H9 (cell line): ENCODE results near the gene BNIP5. TPM values are rescaled to one million over a fixed set of nuclear protein-coding genes. Genes with fewer than 3 reads are reported as not detected.

Experiments used
- DNase-seq: peaks from one replicate; pipeline ENCODE4 v3.0.0-alpha.2; 2017
- H2AFZ ChIP-seq: one replicate; pipeline ENCODE4 v1.6.1; 2013; ENCODE audit warnings: mild to moderate bottlenecking, low read length, control low read depth, moderate library complexity
- H2AK5ac ChIP-seq: 2 replicates; pipeline ENCODE4 v1.6.1; 2013; ENCODE audit warnings: low read length, control low read depth, mixed read lengths; ENCODE audit not compliant: insufficient read length
- H2BK120ac ChIP-seq: one replicate; pipeline ENCODE4 v1.6.1; 2013; ENCODE audit warnings: low read depth, mild to moderate bottlenecking, low read length, control low read depth, inconsistent platforms; ENCODE audit not compliant: poor library complexity, severe bottlenecking
- H2BK12ac ChIP-seq: 2 replicates; pipeline ENCODE4 v1.6.1; 2013; ENCODE audit warnings: low read length, control low read depth, mixed read lengths, low read depth; ENCODE audit not compliant: insufficient read length
- H2BK15ac ChIP-seq: 2 replicates; pipeline ENCODE4 v1.6.1; 2013; ENCODE audit warnings: low read depth, low read length, control low read depth
- H2BK20ac ChIP-seq: one replicate; pipeline ENCODE4 v1.6.1; 2013; ENCODE audit warnings: low read depth, mild to moderate bottlenecking, low read length, control low read depth, inconsistent platforms; ENCODE audit not compliant: poor library complexity, severe bottlenecking
- H2BK5ac ChIP-seq: 2 replicates; pipeline ENCODE4 v1.6.1; 2013; ENCODE audit warnings: low read length, control low read depth, mixed read lengths; ENCODE audit not compliant: insufficient read length
- H3K14ac ChIP-seq: 2 replicates; pipeline ENCODE4 v1.6.1; 2013; ENCODE audit warnings: low read length, control low read depth; ENCODE audit not compliant: insufficient read depth
- H3K18ac ChIP-seq: 2 replicates; pipeline ENCODE4 v1.6.1; 2013; ENCODE audit warnings: low read depth, mild to moderate bottlenecking, mixed read lengths, low read length, control low read depth; ENCODE audit not compliant: insufficient read length
- H3K23ac ChIP-seq: 2 replicates; pipeline ENCODE4 v1.6.1; 2013; ENCODE audit warnings: low read length, control low read depth, mixed read lengths, low read depth; ENCODE audit not compliant: insufficient read length
- H3K23me2 ChIP-seq: 2 replicates; pipeline ENCODE4 v1.6.1; 2013; ENCODE audit warnings: low read depth, mild to moderate bottlenecking, mixed read lengths, low read length, control low read depth; ENCODE audit not compliant: insufficient read length, poor library complexity, severe bottlenecking
- H3K27ac ChIP-seq: 2 replicates; pipeline ENCODE4 v1.5.1; 2013; ENCODE audit warnings: low read length, control low read depth, mixed read lengths, low read depth; ENCODE audit not compliant: insufficient read length
- H3K27me3 ChIP-seq: 2 replicates; pipeline ENCODE4 v1.6.1; 2013; ENCODE audit warnings: low read length, control low read depth, inconsistent platforms; ENCODE audit not compliant: insufficient read depth
- H3K4ac ChIP-seq: 2 replicates; pipeline ENCODE4 v1.6.1; 2013; ENCODE audit warnings: low read depth, mild to moderate bottlenecking, control low read depth, inconsistent platforms, low read length, moderate library complexity
- H3K4me1 ChIP-seq: 2 replicates; pipeline ENCODE4 v1.6.1; 2013; ENCODE audit warnings: low read length, control low read depth, inconsistent platforms; ENCODE audit not compliant: insufficient read depth
- H3K4me2 ChIP-seq: 2 replicates; pipeline ENCODE4 v1.6.1; 2013; ENCODE audit warnings: low read length, control low read depth, mixed read lengths; ENCODE audit not compliant: insufficient read length, insufficient read depth
- H3K56ac ChIP-seq: 2 replicates; pipeline ENCODE4 v1.6.1; 2013; ENCODE audit warnings: low read depth, mild to moderate bottlenecking, mixed read lengths, low read length, control low read depth; ENCODE audit not compliant: insufficient read length
- H3K79me1 ChIP-seq: 2 replicates; pipeline ENCODE4 v1.6.1; 2013; ENCODE audit warnings: low read depth, mild to moderate bottlenecking, moderate library complexity, low read length, control low read depth, inconsistent platforms; ENCODE audit not compliant: insufficient read depth, poor library complexity, severe bottlenecking
- H3K79me2 ChIP-seq: 2 replicates; pipeline ENCODE4 v1.6.1; 2013; ENCODE audit warnings: low read length, control low read depth, inconsistent platforms; ENCODE audit not compliant: insufficient read depth
- H3K9ac ChIP-seq: 2 replicates; pipeline ENCODE4 v1.6.1; 2013; ENCODE audit warnings: low read length, control low read depth, mixed read lengths; ENCODE audit not compliant: insufficient read length; ENCODE audit errors: extremely low read depth
- H3K9me3 ChIP-seq: one replicate; pipeline ENCODE4 v1.6.1; 2013; ENCODE audit warnings: low read depth, low read length, inconsistent platforms; ENCODE audit not compliant: control insufficient read depth
- H3T11ph ChIP-seq: one replicate; pipeline ENCODE4 v1.6.1; 2013; ENCODE audit warnings: mild to moderate bottlenecking, low read length, control low read depth, inconsistent platforms
- H4K20me1 ChIP-seq: one replicate; pipeline ENCODE4 v1.6.1; 2013; ENCODE audit not compliant: control insufficient read depth, insufficient read length, insufficient read depth
- H4K5ac ChIP-seq: 2 replicates; pipeline ENCODE4 v1.6.1; 2013; ENCODE audit warnings: low read depth, mild to moderate bottlenecking, mixed read lengths, low read length, control low read depth; ENCODE audit not compliant: insufficient read length
- H4K8ac ChIP-seq: replicated peaks from 2 replicates; pipeline ENCODE4 v1.6.1; 2013; ENCODE audit warnings: low read length, control low read depth, mixed read lengths, low read depth; ENCODE audit not compliant: insufficient read length
- H4K91ac ChIP-seq: 2 replicates; pipeline ENCODE4 v1.6.1; 2013; ENCODE audit warnings: low read depth, mild to moderate bottlenecking, moderate library complexity, mixed read lengths, low read length, control low read depth; ENCODE audit not compliant: insufficient read length
- H3K27ac Mint-ChIP-seq, 3 experiments: 2 replicates in 2 of 3; 3 replicates in 1 of 3; pipeline ENCODE4 v1.8.0; 2020 to 2021; ENCODE audit warnings: mixed read lengths in 3 of 3, mild to moderate bottlenecking in 1 of 3, moderate library complexity in 1 of 3
- H3K27me3 Mint-ChIP-seq: 2 replicates; pipeline ENCODE4 v1.8.0; 2021; ENCODE audit warnings: low read depth, mild to moderate bottlenecking, moderate library complexity, mixed read lengths
- H3K36me3 Mint-ChIP-seq, 3 experiments: 2 replicates in 2 of 3; 3 replicates in 1 of 3; pipeline ENCODE4 v1.8.0; 2020 to 2021; ENCODE audit warnings: low read depth in 3 of 3, mixed read lengths in 3 of 3; ENCODE audit not compliant: insufficient read depth in 1 of 3
- H3K4me1 Mint-ChIP-seq, 2 experiments: 2 replicates each; pipeline ENCODE4 v1.8.0; 2020; ENCODE audit warnings: mixed read lengths in 2 of 2
- H3K4me3 Mint-ChIP-seq, 2 experiments: 2 replicates in 1 of 2; 3 replicates in 1 of 2; pipeline ENCODE4 v1.8.0; 2020 to 2021; ENCODE audit warnings: mild to moderate bottlenecking in 2 of 2, mixed read lengths in 2 of 2, moderate library complexity in 1 of 2
- H3K9me3 Mint-ChIP-seq, 2 experiments: 2 replicates in 1 of 2; 3 replicates in 1 of 2; pipeline ENCODE4 v1.8.0; 2020; ENCODE audit warnings: mild to moderate bottlenecking in 2 of 2, mixed read lengths in 2 of 2, moderate library complexity in 1 of 2
- CTCF ChIP-seq: fragments of 200-600 bp; sonication (generic); conservative IDR thresholded peaks from 3 replicates; pipeline ENCODE4 v1.8.0; 2021; ENCODE audit warnings: antibody characterized with exemption, mild to moderate bottlenecking
- WGBS: extraction: QIAGEN DNeasy Blood & Tissue Kit; methylation state at CpG from one replicate; pipeline ENCODE4 v1.1.7; 2013; ENCODE audit warnings: missing lambda C conversion rate, low lambda C conversion rate, mixed read lengths; ENCODE audit not compliant: insufficient read length; ENCODE audit errors: extremely low coverage; 5-methylcytosine and 5-hydroxymethylcytosine counted together
- total RNA-seq: library from RNA; stranded (reverse); gene quantifications from 2 replicates; pipeline ENCODE4 v1.2.1, GENCODE V29; 2021

BNIP5 gene
- total RNA-seq, 1 experiment from 2014 or later = not detected

GRCh38 chr6:36380166-36380565, 43.5 kb upstream of the BNIP5 start:
- Histone ChIP-seq H3K9ac (no peak overlapping the region), H4K20me1 (no peaks in the 10 kb centered on the region), H2BK5ac (no peak overlapping the region), H2AK5ac (no peak overlapping the region), H4K8ac (no peak overlapping the region), H2BK20ac (no peak overlapping the region), H3K79me2 (no peaks in the 10 kb centered on the region), H3T11ph (no peak overlapping the region), H2AFZ (no peak overlapping the region), H3K56ac (no peak overlapping the region), H3K27me3 (no peaks in the 10 kb centered on the region), H3K9me3 (no peaks in the 10 kb centered on the region), H4K5ac (no peak overlapping the region), H3K79me1 (no peaks in the 10 kb centered on the region), H3K4me1 (peaks cover 4% of the 10 kb centered on the region; the same call in 1 of the 2 replicates), H3K4ac (no peak overlapping the region), H2BK15ac (no peak overlapping the region), H3K23ac (no peak overlapping the region), H2BK120ac (no peak overlapping the region), H2BK12ac (no peak overlapping the region), H3K27ac (no peak overlapping the region), H3K14ac (no peak overlapping the region), H3K4me2 (no peak overlapping the region), H3K23me2 (no peaks in the 10 kb centered on the region), H3K18ac (no peak overlapping the region), H4K91ac (no peak overlapping the region)
- no peak for TF ChIP-seq CTCF
- no peak for DNase-seq
- Mint-ChIP-seq H3K36me3 (no peaks in the 10 kb centered on the region), H3K4me1 (peaks cover 25 to 38% of the 10 kb centered on the region in 2 experiments), H3K9me3 (no peaks in the 10 kb centered on the region), H3K4me3 (no peak overlapping the region), H3K27ac (peak overlapping the region in 1 of 3 experiments; percentile 46; a peak in 1 of 7 replicates), H3K27me3 (peaks cover 5% of the 10 kb centered on the region)
- WGBS = no CpG with 5 or more reads among the region's 4 CpGs
